Smooth muscle cell of bladder (primary cell): Measurements from ENCODE around the gene CCZ1. TPM values are rescaled to one million over a fixed set of nuclear protein-coding genes. Genes with fewer than 3 reads are reported as not detected.

Experiments
- total RNA-seq: library from RNA; depleted of rRNA; stranded (reverse); fragments of >200 nt; gene quantifications from 2 replicates; pipeline ENCODE4 v1.2.3, GENCODE V29; 2014

CCZ1 gene
- 22.9 and 24.7 TPM in 2 replicates for total RNA-seq

DNA sequence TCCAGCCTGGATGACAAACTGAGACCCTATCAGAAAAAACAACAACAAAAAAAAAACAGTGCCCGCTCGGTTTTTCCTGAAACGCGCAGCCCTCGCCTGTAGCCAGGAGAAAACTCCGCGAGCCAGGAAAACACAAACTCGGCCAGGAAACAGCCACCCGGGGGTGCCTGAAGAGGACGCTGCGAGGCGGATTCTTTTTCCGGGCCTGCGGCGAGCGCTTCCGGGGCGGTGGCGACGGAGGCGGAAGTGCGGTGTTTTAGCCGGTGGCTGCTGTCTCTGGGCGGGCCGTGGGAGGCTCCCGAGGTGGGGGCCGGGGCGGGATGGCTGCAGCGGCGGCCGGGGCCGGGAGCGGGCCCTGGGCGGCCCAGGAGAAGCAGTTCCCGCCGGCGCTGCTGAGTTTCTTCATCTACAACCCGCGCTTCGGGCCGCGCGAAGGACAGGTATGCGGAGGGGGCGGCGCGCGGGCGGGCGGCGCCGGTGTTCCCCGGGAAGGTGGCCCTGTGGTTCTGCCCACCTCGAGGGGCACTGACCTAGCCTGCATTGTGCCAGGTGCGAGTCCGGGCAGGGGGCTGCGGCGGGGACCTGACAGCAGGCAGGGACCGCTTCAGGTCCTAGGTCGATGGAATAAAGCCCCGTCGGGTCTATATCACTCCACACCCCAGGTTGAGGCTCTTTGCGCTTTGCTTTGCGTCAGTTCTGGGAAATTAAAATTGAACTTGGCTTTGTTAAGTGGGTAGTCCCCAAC lies at the start of gene CCZ1:
Gene CCZ1, plus strand, starts transcription at position 254 of the 745 bp plus-strand sequence. Its CDS starts 67 bp downstream, at position 321.

DNA sequence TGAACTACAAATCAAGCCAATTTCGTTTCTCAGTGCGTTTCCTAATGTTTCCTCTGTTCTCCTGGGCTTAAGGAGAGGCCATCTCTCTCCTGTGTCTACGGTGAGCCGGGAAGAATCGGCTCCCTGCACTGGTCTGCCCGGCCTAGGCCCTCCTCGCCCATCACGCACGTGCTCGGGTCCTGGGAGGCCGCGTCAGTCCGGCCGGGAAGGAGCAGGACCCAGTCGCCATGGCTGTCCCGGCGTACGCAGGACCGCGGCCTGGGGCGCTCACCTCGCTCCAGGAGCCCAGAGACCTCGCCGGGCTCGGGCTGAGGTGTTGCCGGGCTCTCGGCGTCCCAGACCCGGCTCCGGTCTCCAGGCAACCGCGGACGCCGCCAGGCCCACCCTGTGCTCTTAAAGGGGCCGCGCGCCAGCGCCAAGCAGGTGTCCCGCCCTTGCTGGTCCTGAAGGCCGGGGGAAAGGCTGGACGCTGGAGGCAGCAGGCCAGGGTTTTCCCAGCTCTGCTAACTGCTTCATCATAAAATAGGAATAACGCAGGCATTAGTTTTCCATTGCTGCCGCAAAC lies 71.9 kb downstream of the CCZ1 start, which contains the start of gene RSPH10B:
Gene RSPH10B, minus strand, starts transcription at position 343 of the 565 bp plus-strand sequence. CDS start 3,573 bp downstream, outside the sequence.

Other genes starting within 250 kb of the CCZ1 start
- gene RNF216, start 117.1 kb upstream of the CCZ1 start, total RNA-seq: 29.7 and 30.6 TPM in 2 replicates
- gene OCM, start 17.9 kb upstream of the CCZ1 start, total RNA-seq: not detected in 2 replicates
- gene RSPH10B, start 72.0 kb downstream of the CCZ1 start, total RNA-seq: 0.09 TPM in 1 of 2 replicates, not detected in the other
- gene PMS2, start 110.3 kb downstream of the CCZ1 start, total RNA-seq: 22.6 and 23.0 TPM in 2 replicates
- 36.9 and 39.8 TPM in 2 replicates for gene AIMP2, start 110.5 kb downstream of the CCZ1 start, total RNA-seq
- not detected in 2 replicates for gene ANKRD61, start 132.6 kb downstream of the CCZ1 start, total RNA-seq
- gene EIF2AK1, start 160.4 kb downstream of the CCZ1 start, total RNA-seq: 39.7 and 50.5 TPM in 2 replicates
- 1.8 and 2.5 TPM in 2 replicates for gene USP42, start 206.2 kb downstream of the CCZ1 start, total RNA-seq